Lower lobe of right lung (tissue), 2 donors: ENCODE results near the gene DZIP1. TPM values are rescaled to one million over a fixed set of nuclear protein-coding genes. Genes with fewer than 3 reads are reported as not detected.

Experiments
- ATAC-seq, 2 donors: fragments of 200-7000 bp; cut with Tn5 transposase; one replicate each; pipeline ENCODE4 v1.9.1; 2020 to 2022; ENCODE audit warnings: mild to moderate bottlenecking in 2 of 2, moderate library complexity in 2 of 2
- DNase-seq: peaks from one replicate; pipeline ENCODE4 v3.0.0-alpha.2; 2020
- H3K27ac ChIP-seq: fragments of 200-600 bp; one replicate; pipeline ENCODE4 v1.8.0; 2022
- H3K27me3 ChIP-seq: fragments of 200-600 bp; one replicate; pipeline ENCODE4 v1.8.0; 2022; ENCODE audit warnings: low read depth
- H3K36me3 ChIP-seq: fragments of 200-600 bp; one replicate; pipeline ENCODE4 v1.8.0; 2022; ENCODE audit warnings: mild to moderate bottlenecking
- H3K4me1 ChIP-seq: fragments of 200-600 bp; one replicate; pipeline ENCODE4 v1.8.0; 2022
- H3K4me3 ChIP-seq: fragments of 200-600 bp; one replicate; pipeline ENCODE4 v1.8.0; 2022; ENCODE audit warnings: mild to moderate bottlenecking
- H3K9me3 ChIP-seq: fragments of 200-600 bp; one replicate; pipeline ENCODE4 v1.8.0; 2022
- CTCF ChIP-seq: fragments of 200-600 bp; IDR thresholded peaks from one replicate; pipeline ENCODE4 v1.8.0; 2022; ENCODE audit warnings: antibody characterized with exemption, mild to moderate bottlenecking
- intact Hi-C: fragments of 100-400 bp; cut with DNase I; formaldehyde crosslinking; loops from one replicate; pipeline ENCODE4 v1.11.0; 2022
- total RNA-seq: library from RNA; stranded (reverse); fragmentation: NEBNext Ultra II Directional; extraction: Animal tissue kit (Norgen Biotek cat#: 25700); gene quantifications from one replicate; pipeline ENCODE4 v1.2.1, GENCODE V29; 2021
- donor health status: DM: no; HTN: yes; CAD: no; lungs with severe emphysema.

The DZIP1 gene
- total RNA-seq, 1 donor from 2014 or later = 9.0 TPM

- Histone ChIP-seq H3K9me3 (no peaks in the 10 kb centered on the region), H3K27me3 (no peaks in the 10 kb centered on the region), H3K4me1 (no peaks in the 10 kb centered on the region), H3K36me3 (no peaks in the 10 kb centered on the region), H3K4me3 (no peak overlapping the region), H3K27ac (no peak overlapping the region)
- ATAC-seq = peak; percentile 84 to 85
- intact Hi-C loops = no loop called here
- no peak for TF ChIP-seq CTCF
- no peak for DNase-seq
Measured at GRCh38 chr13:95535243-95535642, 109.3 kb downstream of the DZIP1 start.

- TF ChIP-seq CTCF = no peak
- Histone ChIP-seq H3K36me3 (no peaks in the 10 kb centered on the region), H3K27me3 (no peaks in the 10 kb centered on the region), H3K9me3 (no peaks in the 10 kb centered on the region), H3K4me3 (no peak overlapping the region), H3K4me1 (no peaks in the 10 kb centered on the region), H3K27ac (no peak overlapping the region)
- ATAC-seq (no peak), DNase-seq (no peak)
- intact Hi-C loops = no loop called here
Measured at GRCh38 chr13:95533545-95534160, 110.9 kb downstream of the DZIP1 start.

- intact Hi-C loops = no loop called here
- peak; percentile 54 for DNase-seq
- H3K27me3 ChIP-seq = no peaks in the 10 kb centered on the region
Measured at GRCh38 chr13:95530178-95530577, 114.3 kb downstream of the DZIP1 start.

More at GRCh38 chr13:95530178-95530577, 114.3 kb downstream of the DZIP1 start:
- TF ChIP-seq CTCF = no peak
- H3K36me3 ChIP-seq = no peaks in the 10 kb centered on the region
- no peak overlapping the region for H3K4me3 ChIP-seq
- no peak overlapping the region for H3K27ac ChIP-seq
- no peaks in the 10 kb centered on the region for H3K9me3 ChIP-seq
- ATAC-seq = peak; percentile 89 to 94
- no peaks in the 10 kb centered on the region for H3K4me1 ChIP-seq

Other genes starting within 250 kb of the DZIP1 start
- gene CLDN10, start 92.0 kb downstream of the DZIP1 start, total RNA-seq = 1.6 TPM
- gene DNAJC3, start 32.4 kb upstream of the DZIP1 start, total RNA-seq = 56.7 TPM